HG02970 (cell line): ENCODE data around the gene COPG1.

Experiments used
- ATAC-seq: cut with Tn5 transposase; IDR thresholded peaks from one replicate; pipeline ENCODE4 v1.9.1; 2021; ENCODE audit warnings: mild to moderate bottlenecking, moderate library complexity, moderate number of reproducible peaks; ENCODE audit not compliant: unreplicated experiment, low FRiP score

Gene COPG1

DNA sequence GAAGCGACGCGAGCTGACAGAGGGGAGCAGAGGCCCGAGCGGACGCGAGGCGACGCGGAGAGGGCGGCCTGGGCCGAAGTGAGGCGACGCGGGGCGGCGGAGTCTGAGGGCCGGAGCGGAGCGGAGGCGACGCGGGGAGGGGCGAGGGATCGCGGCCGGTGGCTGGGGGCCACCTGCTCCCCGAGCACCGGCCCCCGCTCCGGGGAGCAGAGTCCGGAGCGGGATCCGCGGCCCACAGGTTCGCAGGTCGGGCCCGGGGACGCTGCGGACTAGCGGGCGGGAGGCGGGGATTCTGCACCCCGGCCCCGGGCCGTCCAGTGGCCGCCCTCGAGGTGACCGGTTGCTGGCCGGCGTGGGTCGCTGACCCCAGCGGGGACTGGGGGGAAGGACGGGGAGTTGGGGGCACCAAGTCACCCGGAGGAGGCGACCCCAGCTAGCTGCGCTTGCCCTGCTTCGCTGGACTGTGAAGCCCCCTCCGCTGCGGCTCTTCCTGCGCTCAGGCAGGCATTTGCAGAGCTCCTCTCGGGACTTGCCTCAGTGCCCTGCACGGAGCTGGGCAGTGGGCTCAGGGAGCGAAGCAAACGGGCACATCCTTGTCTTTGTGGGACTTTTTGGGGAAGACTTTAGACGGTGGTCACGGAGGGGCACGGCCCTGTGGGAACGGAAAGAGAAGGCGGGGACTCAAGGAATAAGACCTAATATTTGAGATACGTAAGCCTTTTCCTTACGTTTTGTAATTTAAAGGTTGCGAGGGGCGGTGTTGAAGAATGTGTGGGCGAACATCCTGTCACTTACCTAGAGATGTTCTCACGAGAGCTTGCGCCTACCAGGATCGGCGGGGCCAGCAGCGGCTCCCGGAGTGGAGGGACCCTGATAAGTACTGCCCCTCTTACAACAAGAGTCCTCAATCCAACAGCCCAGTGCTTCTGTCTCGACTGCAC is 29.8 kb downstream of the COPG1 start:
- ATAC-seq, result no peak

DNA sequence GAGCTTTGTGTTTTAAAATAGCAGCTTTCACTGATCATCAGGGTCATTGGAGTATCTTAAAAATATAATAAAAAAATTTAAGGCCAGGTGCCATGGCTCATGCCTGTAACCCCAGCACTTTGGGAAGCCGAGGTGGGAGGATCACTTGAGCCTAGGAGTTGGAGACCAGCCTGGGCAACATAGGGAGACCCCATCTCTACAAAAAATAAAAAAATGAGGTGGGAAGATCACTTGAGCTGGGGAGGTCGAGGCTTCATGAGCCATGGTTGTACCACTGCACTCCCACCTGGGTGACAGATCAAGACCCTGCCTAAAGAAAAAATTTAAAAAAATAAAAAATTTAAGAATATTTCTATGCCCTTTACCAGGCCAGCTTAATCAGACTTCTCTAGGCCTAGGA is 30.8 kb downstream of the COPG1 start:
- ATAC-seq, result no peak

DNA sequence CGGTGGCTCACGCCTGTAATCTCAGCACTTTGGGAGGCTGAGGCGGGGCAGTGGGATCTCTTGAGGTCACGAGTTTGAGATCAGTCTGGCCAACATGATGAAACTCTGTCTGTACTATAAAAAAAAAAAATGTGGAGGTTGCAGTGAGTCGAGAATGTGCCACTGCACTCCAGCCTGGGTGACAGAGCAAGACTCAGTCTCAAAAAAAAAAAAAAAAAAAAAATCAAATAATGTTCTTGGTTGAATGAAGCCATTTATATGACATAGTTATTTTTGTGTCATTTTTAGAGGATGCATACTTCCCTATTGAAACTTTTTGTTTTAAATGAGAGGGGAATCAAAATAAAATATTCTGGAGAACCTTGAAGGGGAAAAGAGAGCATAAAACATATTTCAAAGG is 32.3 kb downstream of the COPG1 start:
- no peak for ATAC-seq

GRCh38 chr3:129282727-129283327 is 33.4 kb downstream of the COPG1 start:
- ATAC-seq, result peak; percentile 63

DNA sequence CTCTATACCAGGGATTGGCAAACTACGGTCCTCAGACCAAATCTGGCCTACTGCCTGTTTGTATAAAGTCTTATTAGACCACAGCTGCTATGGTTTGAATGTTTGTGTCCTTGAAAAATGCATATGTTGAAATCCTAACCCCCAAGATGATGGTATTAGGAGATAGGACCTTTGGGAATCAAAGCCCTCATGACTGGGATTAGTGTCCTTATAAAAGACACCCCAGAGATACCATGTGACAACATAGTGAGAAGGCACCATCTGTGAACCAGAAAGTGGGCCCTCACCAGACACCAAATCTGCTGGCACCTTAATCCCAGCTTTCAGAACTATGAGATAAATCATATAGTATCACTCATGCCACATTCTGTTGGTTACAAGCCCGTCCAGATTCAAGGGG is 36.7 kb downstream of the COPG1 start:
- no peak for ATAC-seq

- ATAC-seq, result no peak
Observed at GRCh38 chr3:129288446-129288845, 39.0 kb downstream of the COPG1 start.

DNA sequence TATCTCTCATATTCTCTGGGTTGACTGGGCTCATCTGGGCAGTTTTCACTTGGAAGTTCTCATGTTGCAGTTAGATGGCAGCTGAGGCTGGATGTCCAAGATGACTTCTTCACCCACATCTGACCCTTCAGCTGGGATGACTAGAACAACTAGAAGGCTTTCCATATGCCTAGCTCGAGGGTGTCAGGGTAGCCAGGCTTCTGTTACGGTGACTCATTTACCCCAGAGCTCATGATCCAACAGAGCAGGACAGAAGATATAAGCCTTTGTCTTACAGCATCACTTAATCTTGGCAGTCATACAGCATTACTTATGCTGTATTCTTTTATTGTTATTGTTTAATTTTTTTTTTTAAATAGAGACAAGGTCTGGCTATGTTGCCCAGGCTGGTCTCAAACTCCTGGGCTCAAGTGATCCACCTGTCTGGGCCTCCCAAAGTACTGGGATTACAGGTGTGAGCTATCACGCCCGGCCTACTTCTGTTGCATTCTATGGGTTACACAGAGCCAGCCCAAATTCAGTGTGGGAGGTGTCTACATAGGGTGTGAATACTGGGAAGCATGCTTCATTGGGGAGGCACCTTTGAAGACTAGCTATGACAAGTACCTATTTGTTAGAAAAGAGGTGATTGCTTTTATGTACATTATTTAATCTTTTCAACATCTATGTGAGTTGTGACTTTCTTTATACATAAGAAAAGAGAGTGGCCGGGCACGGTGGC is 40.0 kb downstream of the COPG1 start:
- no peak for ATAC-seq

DNA sequence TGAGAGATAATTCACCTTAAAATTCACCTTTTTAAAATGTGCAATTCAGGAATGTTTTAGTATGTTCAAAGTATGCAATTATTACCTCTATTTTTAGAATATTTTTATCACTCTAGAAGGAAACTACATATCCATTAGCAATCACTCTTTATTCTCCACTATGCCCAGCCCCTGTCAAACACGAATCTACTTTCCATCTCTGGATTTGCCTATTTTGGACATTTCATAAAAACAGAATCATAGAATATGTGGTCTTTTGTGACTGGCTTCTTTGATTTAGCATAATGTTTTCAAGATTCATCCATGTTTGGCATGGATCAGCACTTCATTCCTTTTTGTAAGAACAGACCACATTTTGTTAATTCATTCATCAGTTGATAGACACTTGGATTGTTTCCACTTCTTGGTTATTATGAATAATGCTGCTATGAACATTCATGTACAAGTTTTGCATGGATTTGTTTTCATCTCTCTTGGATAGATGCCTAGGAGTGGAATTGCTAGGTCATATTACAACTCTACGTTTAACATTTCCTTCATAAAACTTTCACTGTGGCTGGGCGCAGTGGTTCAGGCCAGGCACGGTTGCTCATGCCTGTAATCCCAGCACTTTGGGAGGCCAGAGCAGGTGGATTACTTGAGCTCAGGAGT is 42.0 kb downstream of the COPG1 start:
- no peak for ATAC-seq

DNA sequence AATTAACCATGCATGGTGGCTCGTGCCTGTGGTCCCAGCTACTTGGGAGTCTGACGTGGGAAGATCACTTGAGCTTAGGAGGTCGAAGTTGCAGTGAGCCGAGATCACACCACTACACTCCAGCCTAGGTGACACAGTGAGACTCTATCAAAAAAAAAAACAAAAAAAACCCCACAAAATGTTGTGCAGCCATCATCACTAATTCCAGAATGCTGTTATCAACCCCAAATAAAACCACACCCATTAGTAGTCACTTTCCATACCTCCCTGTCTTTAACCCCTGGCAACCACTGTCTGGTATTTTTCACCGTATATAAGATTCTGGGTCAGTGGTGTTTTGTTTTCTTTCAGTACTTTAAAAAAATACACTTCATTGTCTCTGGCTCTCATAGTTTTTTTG is 45.9 kb downstream of the COPG1 start:
- ATAC-seq, result no peak

- no peak for ATAC-seq
Observed at GRCh38 chr3:129304146-129304961, 54.9 kb downstream of the COPG1 start.

DNA sequence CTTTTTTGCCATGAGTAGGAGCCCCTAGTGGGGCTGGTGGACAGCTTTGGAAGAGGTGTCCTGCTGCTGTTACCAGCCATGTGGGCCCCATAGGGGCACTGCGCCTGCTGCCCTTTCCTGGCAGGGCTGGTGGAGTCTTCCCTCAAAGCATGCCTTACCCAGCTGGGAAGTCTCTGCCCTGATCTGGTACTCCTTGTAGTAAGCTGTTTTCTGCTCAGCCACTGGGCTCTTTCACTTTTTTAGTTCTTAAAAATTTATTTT is 55.5 kb downstream of the COPG1 start:
- ATAC-seq, result no peak

GRCh38 chr3:129305592-129306091 is 56.2 kb downstream of the COPG1 start:
- no peak for ATAC-seq

DNA sequence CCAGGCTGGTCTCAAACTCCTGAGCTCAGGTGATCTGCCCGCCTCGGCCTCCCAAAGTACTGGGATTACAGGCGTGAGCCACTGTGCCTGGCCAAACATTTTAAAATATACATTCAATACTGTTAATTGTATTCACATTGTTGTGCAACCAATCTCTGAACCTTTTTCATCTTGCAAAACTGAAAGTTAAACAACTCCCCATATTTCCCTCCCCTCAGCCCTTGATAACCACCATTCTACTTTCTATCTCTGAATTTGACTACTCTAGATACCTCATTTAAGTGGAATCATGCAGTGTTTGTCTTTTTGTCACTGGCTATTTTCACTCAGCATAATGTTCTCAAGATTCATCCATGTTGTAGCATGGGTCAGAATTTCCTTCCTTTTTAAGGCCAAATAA is 59.2 kb downstream of the COPG1 start:
- ATAC-seq, result no peak

- ATAC-seq, result no peak
Observed at GRCh38 chr3:129310111-129311011, 61.0 kb downstream of the COPG1 start.

GRCh38 chr3:129311054-129311902 is 61.9 kb downstream of the COPG1 start:
- no peak for ATAC-seq

GRCh38 chr3:129312021-129312639 is 62.7 kb downstream of the COPG1 start:
- ATAC-seq, result no peak

- no peak for ATAC-seq
Observed at GRCh38 chr3:129312671-129313414, 63.4 kb downstream of the COPG1 start.
